ENCODE data around the gene SCFD2.

Gene SCFD2

DNA sequence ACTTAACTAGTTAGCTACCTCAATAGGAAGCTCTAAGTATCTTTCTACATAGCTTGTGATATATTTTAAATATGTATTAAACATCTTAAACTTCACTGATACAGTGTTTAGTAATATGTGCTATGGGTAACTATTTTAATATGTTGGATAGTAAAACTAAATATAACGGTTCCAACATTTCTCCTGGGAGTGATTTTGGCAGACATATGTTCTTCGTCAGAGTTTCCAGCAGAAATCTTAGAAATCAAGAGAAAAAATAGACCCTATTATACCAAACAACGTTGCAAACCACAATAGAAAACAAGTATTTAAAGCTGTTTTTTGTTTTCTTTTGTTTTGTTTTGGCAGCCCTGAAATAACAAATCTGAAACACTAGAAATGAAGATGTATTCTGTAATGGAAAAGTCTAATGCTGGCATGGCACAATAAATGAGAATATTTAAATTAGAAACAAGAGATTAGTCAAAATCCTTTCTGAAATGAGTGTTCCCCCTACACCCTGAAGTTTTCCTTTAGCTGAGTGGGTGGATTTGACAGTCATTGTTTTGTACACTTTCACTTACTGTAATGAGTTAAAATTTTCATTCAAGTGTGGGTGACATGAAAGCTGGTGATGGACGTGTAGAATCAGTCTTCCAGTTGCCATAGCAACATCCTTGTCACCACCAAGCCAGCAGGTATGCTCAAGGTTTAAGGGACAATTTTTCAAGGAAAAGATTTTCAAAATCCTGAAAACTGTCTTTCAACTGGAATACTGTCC is 233.5 kb downstream of the SCFD2 start:
- DNase-seq: no peak

DNA sequence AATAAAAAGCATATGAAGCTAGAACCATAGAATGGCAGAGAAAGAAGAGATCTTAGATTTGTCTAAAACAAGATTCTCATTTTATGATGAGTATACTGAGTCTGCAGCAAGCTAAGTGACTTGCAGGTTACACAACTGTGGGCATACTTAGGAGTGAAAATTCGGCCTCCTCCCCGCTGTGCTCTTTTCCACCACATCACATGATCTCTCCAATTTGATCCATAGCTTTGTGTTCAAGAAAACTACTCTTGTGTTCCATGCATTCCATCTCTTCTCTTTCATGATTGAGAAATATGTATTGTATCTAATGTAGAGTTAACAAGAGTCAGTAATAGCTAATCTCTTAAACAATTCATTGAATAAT is 234.3 kb downstream of the SCFD2 start:
- DNase-seq: no peak

DNA sequence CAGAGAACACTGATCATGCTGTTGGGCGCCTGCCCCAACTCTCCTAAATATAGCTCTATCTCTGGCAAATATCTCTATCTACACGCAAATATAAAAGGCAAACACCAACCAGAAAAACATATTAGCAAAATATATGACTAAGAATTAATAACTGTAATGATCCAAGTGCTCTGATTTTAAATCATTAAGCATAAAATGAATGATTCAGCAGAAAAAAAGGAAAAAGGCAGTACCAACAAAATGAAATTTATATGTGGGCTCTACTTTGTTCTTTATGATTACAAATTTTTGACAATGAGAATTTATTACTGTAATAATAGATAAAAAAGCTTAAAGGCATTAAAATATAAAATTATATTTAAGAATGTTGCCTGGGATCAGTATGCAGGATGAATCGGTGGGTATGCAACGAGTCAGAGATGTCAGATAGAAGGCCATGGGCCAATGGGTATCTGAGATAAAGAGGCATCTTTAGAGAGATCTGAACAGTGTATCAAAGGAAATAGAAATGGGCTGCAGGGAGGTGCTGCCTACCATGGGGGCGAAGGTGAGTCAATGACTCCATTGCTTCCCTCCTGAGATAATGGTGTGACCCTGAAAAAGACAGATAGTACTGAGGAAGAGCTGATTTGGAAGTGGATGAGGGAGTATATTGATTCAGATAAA is 234.8 kb downstream of the SCFD2 start:
- no peak for DNase-seq

DNA sequence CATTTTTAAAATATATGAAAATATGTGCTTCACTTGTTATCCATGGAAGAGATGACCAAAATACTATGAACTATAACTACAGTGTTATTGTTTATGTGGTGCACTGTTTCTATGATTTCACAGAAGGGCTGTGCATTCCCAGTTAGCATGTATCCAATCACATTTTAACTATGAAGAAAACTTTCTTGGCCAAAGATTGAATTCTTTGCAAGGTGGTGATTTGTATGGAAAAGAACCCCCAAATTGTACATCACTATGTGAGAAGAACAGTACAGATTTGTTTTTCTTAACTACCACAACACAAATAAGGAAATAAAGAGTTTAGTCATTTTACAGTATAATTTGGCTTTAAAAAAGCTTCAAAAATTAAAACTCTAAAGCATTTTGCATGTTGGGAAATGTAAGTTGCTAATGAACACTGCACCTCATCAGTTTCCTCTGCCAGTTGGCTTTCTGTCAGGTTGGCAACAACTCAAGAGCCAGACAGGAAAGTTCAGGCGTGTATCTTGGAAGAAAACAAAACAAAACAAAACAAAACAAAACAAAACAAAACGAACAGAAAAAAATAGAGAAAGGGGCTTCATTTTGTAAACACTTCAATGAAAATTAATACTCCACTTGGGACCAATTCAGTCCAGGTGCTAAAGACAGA is 237.0 kb downstream of the SCFD2 start:
- DNase-seq: no peak

DNA sequence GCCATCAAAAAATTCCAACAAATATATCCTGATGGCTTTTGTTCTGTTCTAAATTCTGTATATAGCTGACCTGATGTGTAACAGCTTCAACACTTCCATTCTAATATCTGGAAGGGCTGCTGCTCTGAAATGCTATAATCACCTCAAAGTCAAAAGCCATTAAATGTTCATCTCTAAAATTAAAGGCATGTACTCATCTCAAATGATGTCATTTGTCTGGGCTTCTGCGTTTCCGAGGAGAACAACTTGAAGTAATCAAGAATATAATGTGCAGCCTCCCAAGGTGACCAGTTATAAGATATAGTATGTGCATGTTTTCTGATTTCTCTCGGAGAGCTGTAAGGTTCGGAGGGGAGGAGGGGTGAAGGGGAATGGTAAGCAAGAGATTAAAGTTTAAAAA is 237.6 kb downstream of the SCFD2 start:
- no peak for DNase-seq

DNA sequence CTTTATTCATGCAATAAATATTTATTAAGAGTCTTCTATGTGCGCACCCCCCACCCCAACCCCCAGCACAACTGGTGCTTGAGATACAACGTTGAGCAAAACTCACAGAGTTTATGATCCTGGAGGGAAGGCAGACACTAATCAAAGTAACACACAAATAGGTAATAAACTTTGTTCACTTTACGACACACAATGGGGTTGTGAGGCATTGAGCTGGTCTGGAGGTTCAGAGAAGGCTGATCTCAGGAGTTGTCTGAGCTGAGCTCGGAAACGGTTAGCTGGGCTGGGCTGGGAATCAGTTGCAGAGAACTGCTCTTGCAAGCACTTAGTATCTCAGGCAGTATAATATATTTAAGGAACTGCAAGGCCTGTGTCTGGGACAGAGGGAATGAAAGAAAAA is 238.5 kb downstream of the SCFD2 start:
- no peak for DNase-seq

DNA sequence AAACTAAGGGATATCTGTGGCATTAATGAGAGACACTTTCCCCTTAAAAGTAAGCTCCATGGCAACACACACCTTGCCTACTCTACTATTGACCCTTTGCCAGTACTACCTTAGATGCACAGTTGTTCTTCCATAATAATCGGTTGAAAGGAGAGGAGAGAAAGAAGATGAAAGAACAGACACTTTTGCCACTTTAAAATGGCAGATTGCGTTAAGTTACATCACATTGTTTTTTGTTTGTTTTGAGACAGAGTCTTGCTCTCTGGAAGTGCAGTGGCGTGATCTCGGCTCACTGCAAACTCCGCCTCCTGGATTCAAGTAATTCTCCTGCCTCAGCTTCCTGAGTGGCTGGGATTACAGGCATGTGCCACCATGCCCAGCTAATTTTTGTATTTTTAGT is 239.8 kb downstream of the SCFD2 start:
- DNase-seq: no peak

DNA sequence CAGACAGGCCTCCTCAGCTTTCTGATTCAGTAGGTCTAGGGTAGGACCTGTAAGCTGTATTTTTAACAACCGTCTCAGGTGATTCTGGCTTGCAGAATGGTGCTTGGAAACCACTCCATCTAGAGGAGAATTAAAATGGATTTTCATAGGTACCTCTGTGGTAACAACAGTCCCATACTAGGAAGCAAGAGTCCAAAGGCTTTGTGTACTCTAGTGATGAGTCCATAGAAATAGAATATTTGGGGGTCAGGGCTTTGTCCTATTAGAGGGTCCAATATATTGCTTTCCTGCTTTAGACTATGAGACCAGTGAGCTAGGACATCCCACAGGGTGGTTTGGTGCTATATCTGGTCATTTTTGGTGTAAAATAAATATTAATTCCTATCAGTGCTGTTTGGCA is 242.0 kb downstream of the SCFD2 start:
- no peak for DNase-seq

DNA sequence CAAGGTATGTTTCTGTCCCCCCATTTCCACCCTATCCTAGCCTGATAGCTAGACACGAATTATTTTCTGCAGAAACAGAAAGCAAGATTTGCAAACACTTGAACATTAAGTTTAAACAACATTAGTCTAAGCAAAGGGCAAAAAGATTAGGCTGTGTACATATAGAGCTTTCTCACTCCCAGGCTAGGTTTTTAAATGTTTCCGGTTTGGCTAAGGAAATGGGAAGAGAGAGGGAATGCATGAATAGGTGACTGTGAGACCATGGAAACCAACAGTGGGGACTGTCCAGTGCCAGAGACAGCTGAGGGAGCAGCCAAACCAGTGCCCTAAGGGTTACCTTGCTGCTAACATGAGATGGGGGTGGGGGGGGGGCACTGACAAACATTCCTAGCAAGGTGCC is 242.7 kb downstream of the SCFD2 start:
- no peak for DNase-seq

DNA sequence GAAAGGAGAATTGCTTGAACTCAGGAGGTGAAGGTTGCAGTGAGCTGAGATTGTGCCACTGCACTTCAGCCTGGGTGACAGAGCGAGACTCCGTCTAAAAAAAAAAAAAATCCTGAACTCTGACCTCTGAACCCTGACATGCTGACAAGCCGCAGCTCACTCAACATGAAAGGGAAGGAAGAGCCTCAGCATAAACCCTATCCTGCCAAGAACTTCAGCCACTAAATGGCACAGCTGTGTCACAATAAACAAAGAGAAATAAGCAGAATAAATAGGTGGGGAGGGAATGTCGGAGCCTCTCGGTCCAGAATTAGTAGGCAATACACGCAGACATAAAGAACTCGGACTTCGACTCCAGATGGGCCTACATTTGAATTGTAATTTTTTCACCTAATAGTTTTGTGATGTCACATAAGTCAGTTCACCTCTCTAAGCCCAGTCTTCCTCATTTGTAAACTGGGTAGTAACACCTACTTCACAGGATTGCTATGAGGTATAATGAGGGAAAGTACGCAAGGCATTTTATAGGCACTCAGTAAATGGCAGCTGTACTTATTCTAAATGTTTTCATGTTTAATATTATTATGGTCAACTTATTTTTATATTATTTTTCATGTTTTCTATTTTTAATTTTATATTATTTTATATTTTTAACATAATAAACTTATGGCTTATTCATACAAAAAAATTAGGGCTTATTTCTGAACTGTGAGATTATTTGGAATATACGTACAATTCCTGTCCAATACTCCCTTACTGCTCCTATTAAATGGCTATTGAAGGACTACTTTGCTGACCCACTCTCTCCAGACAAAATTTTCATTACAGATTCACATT is 243.4 kb downstream of the SCFD2 start:
- no peak for DNase-seq

DNA sequence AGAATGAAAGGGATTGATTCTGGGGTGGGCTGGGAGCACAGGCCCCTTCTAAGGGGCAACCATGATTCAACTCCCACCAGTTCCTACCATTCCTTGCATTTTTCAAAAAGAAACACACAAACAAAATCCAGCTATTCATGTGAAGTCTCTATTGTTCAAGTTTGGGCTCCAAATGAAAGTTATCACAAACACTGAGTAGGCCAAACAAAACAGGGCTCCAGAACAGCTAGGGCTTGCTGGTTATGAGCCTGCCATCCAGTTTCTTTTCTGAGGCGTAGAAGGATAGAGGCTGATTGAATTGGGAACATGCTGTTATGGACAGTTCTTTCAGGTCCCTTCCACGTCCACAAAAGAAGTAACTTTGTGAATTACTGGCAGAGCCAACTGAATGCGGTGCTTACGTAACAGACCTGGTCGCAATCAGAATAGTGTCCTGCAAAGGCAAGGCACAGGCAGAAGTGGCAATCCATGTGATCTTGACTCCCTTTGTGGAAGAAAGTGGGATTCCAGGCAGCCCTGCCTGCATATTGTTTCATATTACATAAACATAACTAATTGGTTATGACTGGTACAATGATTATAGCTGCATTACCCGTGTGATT is 244.5 kb downstream of the SCFD2 start:
- DNase-seq: no peak

DNA sequence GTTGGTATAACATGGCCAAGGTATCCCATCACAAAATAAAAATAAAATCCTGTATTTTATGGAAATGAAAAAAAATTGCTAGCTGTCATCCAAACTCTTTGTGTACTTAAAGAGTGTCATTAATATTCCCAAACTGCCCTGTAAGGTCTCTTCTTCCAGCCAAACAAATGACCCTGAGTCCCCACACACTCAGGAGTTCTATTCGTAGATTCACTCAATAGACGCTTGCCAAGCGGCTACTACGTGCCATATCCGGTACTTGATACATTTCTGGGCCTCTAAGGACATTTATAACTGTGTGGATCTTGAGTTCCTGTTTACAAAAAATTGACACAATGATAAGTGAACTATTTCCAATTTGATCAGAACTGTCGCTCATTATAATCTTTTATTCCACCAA is 245.1 kb downstream of the SCFD2 start:
- DNase-seq: no peak

DNA sequence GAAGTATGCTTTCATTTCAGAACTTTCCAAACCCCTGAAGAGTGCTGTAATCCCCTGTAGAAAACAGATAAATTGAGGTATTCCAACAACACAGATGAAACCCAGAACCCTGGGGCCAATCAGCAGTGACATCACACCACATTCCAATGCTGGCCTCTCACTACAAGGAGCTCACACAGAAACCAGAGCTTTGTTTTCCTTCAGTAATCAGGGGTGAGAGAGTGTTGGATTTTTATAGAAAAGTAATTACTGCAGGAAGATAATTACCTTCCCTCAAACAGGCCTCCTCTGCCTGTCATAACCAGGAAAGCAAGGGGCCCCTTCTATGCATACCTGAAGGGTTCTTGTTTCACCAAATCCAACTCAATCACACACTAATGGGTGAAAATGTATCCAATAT is 246.2 kb downstream of the SCFD2 start:
- DNase-seq: no peak

DNA sequence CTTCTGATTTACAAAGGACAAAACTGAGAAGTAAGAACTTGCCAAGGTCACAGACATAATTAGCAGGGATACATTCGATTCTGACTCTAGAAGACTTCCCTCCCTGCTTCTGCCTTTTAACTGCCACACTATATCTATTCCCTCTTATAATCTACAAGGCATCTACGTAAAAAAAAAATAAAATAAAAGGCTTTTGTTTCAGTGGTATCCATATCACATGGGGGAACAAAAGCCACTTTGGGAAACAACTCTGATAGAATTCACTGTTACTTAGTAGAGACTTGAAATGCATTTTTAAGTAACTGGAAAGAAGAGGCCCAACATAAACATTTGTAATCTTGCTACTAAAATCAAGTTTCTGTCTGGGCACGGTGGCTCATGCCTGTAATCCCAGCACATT is 247.2 kb downstream of the SCFD2 start:
- DNase-seq: no peak

DNA sequence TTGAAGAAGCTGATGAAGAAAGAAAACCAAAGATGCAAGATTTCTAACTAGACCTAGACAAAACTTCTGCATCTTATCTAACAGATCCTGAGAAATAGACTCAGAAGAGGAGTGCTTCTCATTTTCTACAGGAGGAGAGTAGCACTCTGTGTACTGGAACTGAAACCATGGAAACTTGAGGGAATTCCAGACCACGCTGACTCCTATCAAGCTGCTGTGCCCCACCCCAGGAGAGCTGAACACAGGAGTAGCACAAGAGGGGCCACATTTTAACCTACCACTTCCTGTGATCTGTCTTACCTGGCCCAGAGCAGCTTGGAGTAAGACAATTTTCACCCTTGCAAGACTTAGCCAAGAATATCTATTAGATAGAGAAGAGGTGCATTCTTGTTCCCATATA is 248.9 kb downstream of the SCFD2 start:
- DNase-seq: no peak

DNA sequence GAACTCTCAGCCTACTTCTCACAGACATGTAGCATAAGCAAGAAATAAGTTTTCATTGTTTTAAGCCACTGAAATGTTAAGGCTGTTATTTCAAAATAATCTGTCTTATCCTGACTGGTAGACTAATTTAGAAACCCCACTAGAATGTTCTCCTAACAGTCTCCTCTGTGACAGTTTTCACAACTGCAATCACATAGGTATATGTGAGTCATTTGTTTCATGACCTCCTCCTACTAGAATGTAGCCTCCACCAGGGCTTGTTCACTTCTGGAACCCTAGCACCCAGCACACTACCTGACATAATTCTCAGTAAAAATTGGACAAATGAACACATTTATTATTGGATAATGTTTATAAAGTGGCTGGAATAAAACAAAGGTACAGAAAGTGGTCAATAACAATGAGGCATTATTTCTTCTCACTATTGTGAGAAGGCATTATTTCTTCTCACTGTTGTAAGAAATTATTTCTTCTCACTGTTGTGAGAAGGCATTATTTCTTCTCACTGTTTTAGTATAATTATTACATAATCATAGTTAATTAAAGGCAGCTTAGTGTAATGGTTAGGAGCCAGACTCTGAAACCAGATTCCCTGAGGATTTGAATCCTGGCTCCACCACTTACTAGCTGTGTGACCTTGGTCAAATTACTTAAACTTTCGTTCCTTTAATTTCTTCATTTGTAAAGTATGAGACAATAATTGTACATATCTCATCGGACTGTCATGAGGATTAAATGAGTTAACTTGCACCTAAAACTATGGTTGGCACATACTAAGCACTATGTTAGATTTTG is 252.2 kb downstream of the SCFD2 start:
- no peak for DNase-seq

DNA sequence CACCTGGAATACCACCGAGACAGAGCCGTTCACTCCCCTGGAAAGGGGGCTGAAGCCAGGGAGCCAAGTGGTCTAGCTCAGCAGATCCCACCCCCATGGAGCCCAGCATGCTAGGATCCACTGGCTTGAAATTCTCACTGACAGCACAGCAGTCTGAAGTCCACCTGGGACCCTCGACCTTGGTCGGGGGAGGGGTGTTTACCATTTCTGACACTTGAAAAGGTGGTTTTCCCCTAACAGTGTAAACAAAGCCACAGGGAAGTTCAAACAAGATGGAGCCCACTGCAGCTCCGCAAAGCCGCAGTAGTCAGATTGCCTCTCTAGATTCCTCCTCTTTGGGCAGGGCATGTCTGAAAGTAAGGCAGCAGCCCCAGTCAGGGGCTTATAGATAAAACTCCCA is 260.5 kb downstream of the SCFD2 start:
- DNase-seq: no peak

DNA sequence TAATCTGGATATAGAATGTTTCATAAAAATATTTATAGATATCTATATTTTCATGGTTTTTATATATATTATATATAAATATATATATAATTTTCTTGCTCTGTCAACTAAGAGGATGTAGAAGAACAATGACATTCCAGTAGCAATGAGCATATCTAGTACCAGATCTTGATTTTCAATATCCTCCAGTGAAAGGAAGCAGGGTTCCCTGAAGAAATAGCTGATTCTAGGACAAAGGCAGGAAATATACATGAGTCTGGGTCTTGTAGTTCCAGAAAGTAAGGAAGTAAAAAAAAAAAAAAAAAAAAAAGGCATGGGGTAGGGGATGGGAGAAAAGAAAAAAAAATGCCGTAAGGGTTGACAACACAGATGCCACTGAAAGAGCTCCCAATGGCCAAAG is 262.4 kb downstream of the SCFD2 start:
- no peak for DNase-seq

DNA sequence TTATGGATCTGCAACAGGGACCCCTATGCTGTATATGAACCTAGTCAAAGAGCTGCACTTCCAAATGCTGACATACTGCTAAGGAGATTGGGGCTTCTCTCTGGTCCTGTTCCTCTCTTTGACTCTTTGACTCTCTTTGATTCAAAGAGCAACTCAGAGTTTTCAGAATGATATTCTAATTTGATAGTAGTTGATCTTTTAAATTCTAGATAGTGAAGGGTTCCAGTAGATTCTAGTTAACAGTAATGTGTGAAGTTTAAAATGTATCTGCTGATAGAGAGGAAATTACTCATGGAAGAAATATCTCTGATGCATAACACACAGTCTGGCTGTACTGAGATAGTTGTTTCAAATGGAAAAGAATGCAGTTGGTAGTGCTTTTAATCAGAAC is 264.7 kb downstream of the SCFD2 start:
- no peak for DNase-seq

DNA sequence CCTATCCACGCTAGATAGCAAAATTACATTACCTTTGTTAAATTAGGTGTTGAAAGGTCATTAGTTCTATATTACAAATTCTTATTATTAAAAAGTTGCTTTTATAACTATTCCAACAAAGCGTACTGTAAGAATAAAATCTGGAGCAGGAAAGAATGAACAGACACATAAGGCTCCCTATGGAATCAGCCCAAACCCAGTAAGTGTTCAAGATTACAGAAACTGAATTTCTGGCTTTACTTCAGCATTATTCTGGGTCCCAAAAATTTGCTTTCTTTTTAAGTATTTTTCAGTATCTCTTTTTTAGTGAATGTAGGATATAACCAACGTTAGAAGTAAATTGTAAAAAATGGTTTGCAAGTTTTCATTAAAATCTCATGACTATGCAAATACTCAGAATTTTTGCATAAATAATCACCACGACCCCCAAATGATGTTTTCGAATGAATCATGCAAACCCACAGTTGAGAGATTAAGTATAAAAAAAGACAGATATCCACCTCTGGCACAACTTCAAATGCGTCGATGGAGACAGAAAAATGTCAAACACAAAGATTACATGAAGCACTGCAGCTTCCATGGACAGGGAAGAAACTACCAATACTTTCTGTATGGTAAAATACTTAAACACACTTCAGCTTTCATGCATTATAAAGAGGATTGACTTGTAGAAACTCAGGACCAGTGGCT is 265.2 kb downstream of the SCFD2 start:
- DNase-seq: no peak

DNA sequence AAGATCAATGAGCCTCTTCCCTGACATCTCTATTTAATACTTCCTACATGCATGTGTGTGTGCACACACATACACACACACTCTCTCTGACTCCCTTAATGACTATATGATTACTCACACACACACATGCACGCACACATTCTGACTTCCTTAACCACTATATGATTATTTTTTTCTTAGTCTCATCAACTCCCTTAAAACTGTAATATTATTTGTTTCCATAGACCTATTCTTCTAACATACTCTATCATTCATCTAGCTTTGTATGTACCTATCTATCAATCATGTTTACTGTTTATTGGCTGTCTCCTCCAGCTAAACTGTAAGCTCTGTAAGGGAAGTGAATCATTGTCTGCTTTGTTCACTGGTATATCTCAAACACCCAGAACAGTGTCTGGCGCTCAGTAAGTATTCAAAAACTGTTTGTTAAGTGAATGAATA is 267.2 kb downstream of the SCFD2 start:
- DNase-seq: no peak

DNA sequence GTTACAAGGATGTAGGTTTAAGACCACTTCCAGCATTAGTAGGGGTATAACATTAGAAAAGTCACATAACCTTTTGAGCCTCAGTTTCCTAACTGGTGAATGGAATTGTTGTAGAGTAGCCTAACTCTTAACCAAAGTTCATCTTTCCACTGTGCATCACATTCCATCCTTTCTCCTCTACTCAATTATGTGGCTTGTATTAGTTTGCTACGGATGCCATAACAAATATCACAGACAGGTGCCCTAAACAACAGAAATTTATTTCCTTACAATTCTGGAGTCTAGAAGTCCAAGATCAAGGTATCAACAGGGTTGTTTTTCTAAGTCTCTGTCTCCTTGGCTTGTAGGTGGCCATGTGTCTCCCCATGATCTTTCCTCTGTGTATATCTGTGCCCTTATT is 271.8 kb downstream of the SCFD2 start:
- DNase-seq: no peak

Data from NCI-H526 treated with DMSO at 0.1 percent for 48 hours (cell line).